ENCODE data around the gene APOL2. TPM values are rescaled to one million over a fixed set of nuclear protein-coding genes. Genes with fewer than 3 reads are reported as not detected.
A peak's percentile ranks its signal among the peaks of the same experiment; 100 is the strongest.

The APOL2 gene
- 100 to 1,000 TPM in 1 of 4 donors, 10 to 100 TPM in 2, 1 to 10 TPM in 1; 3.8 to 142 (median 47.8) TPM for total RNA-seq

GRCh38 chr22:36239401-36240171 lies at the start of gene APOL2:
APOL2 (minus strand) TSS chr22:36239527; CDS start chr22:36233162, 6,365 bp downstream.
- in situ Hi-C loops (cut with MboI; ENCODE audit: low pct_ligation_motif_present in 1 of 4, low pct_unique_long_range_greater_than_20kb in 1 of 4, low sequenced_read_pairs in 3 of 4) (no loop called here), intact Hi-C loops (cut with DNase I; ENCODE audit: low total_unique reads) (no loop called here)
- Histone ChIP-seq H3K9me3 (no peaks in the 10 kb centered on the region), H3K27me3 (no peaks in the 10 kb centered on the region), H3K36me3 (no peaks in the 10 kb centered on the region), H3K4me3 (peak within 1 kb of the TSS; percentile 40 to 69 (median 55)), H3K4me1 (peaks cover 18 to 49% (median 32%) of the 10 kb centered on the region in 4 donors), H3K27ac (peak within 1 kb of the TSS; percentile 89 to 96 (median 92))
- 25% methylated on average over 13 of the region's 13 CpGs; no CpG with 5 or more reads in 1 of the 2 donors for WGBS, 2 donors (ENCODE audit: low coverage in 1 of 2)
- TF ChIP-seq EP300 (IDR thresholded peaks at IDR 0.05; ENCODE audit: low read depth), result no peak
- peak; percentile 50 to 71 (median 70) for TF ChIP-seq CTCF (IDR thresholded peaks at IDR 0.05)
- TF ChIP-seq POLR2A (IDR thresholded peaks at IDR 0.05), result peak; percentile 87
- peak; percentile 94 to 97 (median 95) for TF ChIP-seq POLR2AphosphoS5 (IDR thresholded peaks at IDR 0.05)
- peak; percentile 92 for DNase-seq

DNA sequence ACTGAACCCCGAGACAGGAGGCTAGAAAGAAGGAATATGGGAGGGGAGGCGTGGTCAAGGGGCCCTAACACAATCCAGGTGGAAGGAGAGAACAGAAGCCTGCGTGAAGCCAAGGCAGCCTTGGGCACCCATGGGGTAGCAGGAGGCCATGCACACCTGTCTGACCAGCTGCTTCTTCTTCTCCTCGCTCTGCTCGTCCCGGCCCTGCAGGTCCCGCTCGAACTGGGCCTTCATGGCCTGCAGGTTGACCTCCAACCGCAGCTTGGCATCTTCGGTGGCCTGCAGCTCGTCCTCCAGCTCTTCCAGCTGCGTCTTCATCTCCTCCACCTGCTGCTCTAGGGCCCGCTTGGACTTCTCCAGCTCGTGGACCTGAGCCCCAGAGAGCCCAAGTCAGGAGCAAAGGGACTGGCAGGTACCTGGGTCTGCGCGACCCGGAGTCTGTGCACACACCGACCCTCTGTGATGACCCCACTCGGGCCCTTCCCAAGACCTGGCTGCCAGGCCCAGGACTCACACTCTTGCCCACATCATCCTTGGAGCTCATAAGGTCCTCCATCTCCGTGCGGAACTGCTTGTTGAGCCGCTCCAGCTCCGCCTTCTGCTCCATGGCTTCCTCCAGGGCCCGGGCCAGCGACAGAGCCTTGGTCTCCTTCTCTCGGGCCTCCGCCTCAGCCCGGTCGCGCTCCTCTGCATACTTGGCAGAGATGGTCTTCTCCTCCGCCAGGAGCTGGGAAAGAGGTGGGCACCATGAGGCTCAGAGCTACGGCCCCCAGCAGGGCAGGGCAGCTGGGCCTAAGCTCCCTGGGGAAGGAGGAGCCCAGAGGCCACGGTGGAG lies 49.5 kb upstream of the APOL2 start:
- Histone ChIP-seq H3K4me3 (no peak overlapping the region), H3K4me1 (peaks cover 0 to 10% (median 3%) of the 10 kb centered on the region in 4 donors), H3K27me3 (no peaks in the 10 kb centered on the region), H3K9me3 (no peaks in the 10 kb centered on the region), H3K27ac (peak overlapping the region in 3 of 4 donors; percentile 1 to 62 (median 22)), H3K36me3 (peaks cover 0 to 83% (median 50%) of the 10 kb centered on the region in 4 donors)
- 90 to 95% methylated on average over 4 to 33 of the region's 33 CpGs for WGBS, 2 donors (ENCODE audit: low coverage in 1 of 2)
- peak in 1 of 3 donors; percentile 14 for TF ChIP-seq POLR2AphosphoS5 (IDR thresholded peaks at IDR 0.05)
- no peak for TF ChIP-seq CTCF (IDR thresholded peaks at IDR 0.05)
- intact Hi-C loops (cut with DNase I; ENCODE audit: low total_unique reads), result no loop called here
- in situ Hi-C loops (cut with MboI; ENCODE audit: low pct_ligation_motif_present in 1 of 4, low pct_unique_long_range_greater_than_20kb in 1 of 4, low sequenced_read_pairs in 3 of 4), result loop anchor here in 1 of 4 donors (10.0 kb wide), 2 partner anchors 56 to 94 kb away; no protein-coding TSS in a partner anchor
- no peak for DNase-seq

DNA sequence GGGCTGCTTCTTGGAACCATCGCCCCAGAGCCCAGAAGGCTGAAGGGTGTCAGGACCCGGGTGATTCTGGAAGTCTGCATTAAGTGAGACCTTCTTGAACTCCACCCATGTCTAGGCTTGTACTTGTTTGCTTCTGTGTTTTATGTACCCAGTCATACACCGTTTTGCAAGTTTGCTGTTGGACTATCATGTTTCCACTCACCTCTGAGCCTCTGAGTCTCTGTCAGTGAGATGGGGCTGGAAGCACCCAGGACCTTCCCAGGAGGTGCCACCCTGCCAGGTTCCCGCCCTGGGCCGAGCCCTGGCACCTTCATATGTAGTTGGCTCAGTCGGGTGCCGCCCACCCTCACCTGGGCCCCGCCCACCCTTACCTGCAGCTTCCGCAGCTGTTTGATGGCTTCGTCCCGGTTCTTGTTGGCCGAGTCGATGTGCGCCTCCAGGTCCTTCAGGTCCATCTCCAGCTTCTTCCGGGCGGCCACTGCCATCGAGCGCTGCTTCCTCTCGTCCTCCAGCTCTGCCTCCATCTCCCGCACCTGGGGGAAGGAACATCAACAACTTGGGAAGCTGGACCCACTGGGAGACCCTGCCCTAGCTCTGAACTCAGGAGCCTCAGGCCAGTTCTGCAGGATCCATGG lies 48.7 kb upstream of the APOL2 start:
- Histone ChIP-seq H3K27me3 (no peaks in the 10 kb centered on the region), H3K9me3 (no peaks in the 10 kb centered on the region), H3K36me3 (peaks cover 0 to 81% (median 48%) of the 10 kb centered on the region in 4 donors), H3K27ac (peak overlapping the region in 2 of 4 donors; percentile 22 to 62), H3K4me1 (peaks cover 0 to 10% (median 3%) of the 10 kb centered on the region in 4 donors), H3K4me3 (no peak overlapping the region)
- intact Hi-C loops (cut with DNase I; ENCODE audit: low total_unique reads) (no loop called here), in situ Hi-C loops (cut with MboI; ENCODE audit: low pct_ligation_motif_present in 1 of 4, low pct_unique_long_range_greater_than_20kb in 1 of 4, low sequenced_read_pairs in 3 of 4) (loop anchor here in 1 of 4 donors (10.0 kb wide), 2 partner anchors 57 to 93 kb away; no protein-coding TSS in a partner anchor)
- WGBS, 2 donors (ENCODE audit: low coverage in 1 of 2), result 71 to 87% methylated on average over 8 to 20 of the region's 20 CpGs
- TF ChIP-seq POLR2A (IDR thresholded peaks at IDR 0.05) (no peak), POLR2AphosphoS5 (IDR thresholded peaks at IDR 0.05) (no peak), EP300 (IDR thresholded peaks at IDR 0.05; ENCODE audit: low read depth) (no peak), CTCF (IDR thresholded peaks at IDR 0.05) (no peak)
- no peak for DNase-seq

Data from transverse colon (tissue), 4 donors.